CD4-positive, alpha-beta T cell treated with Interleukin-21 for 1 hour (primary cell): ENCODE results near the gene ESYT3.
"Not testable (repeated sequence)": the region's sequence is repeated elsewhere in the genome, so short reads cannot be mapped to it uniquely, and the experiment has no call there.

Source experiments
- DNase-seq: peaks from one replicate; pipeline ENCODE4 v3.0.0-alpha.2; 2020

The ESYT3 gene

GRCh38 chr3:138463724-138464490 lies 29.5 kb downstream of the ESYT3 start:
- no peak for DNase-seq

DNA sequence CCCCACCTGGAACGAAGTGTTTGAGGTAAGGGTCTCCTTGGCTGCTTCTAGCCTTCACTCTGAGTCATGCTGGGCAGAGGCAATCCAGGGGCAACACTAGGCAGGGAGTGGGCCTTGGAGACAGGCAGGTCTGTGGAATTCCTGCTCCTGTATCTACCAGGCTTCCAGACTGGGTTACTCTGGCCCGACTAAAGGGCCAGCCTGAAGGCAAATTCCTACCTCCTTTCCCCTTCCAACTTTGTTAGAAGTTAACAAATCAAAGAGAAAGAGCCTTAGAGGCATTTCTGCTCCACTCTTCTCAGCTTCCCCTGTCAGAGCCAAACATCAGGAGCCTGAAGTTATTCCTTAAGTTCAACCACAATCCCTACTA lies 30.1 kb downstream of the ESYT3 start:
- DNase-seq = no peak

DNA sequence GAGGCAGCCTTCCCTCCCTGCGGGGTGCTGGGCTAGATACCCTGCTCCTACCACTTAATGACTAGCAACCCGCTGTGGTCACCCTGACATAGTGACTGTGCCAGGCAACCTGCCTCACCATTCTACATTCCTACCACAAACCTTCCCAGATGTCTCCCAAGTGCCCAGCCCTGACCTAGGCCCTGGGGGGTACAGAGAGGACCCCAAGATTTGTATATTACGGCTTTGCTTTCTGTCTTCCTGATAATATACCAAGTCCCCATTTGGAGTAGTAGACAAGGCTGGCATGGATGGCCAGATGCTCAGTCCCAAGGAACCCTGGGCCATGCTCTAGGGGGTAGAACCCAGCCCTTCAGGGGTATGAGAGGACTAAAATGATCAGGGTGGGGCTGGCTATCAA lies 31.0 kb downstream of the ESYT3 start:
- DNase-seq = no peak

DNA sequence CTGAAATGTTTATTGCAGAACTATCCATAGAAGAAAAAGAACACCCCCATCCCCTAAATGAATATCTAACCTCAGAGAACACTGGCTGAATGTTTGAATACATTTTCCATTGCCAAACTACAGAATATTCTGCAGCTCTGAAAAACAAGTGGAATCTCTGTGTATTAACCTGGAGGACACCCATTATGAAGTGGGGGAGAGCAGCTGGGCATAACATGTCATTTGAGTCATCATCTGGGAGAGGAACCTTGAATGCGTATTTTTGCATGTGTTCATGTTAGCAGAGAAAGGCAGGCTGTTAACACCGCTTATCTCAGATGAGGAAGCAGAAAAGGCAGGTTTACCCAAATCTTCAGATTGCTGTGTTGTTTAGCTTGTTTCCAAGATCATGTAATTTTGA lies 31.5 kb downstream of the ESYT3 start:
- DNase-seq = no peak

DNA sequence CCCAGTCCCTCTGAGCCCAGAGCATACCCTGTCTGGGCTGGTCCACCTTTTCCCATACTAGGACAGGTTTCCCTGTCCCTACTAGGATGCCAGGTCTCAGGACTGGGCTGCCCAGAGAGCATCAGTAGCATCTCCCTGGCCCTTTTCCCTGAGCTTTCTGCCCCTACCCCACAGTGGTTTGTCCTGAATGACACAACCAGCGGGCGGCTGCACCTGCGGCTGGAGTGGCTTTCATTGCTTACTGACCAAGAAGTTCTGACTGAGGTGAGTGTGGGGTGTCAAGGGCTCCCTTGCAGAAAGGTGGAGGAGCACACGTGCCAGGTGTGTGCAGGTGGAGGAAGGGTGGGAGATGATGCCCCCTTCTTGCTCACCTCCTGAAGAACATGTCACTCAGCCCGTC lies 33.5 kb downstream of the ESYT3 start:
- no peak for DNase-seq

- DNase-seq = no peak
These were observed 34.0 kb downstream of the ESYT3 start for GRCh38 chr3:138468451-138468850.

GRCh38 chr3:138468886-138469285 lies 34.5 kb downstream of the ESYT3 start:
- no peak for DNase-seq

DNA sequence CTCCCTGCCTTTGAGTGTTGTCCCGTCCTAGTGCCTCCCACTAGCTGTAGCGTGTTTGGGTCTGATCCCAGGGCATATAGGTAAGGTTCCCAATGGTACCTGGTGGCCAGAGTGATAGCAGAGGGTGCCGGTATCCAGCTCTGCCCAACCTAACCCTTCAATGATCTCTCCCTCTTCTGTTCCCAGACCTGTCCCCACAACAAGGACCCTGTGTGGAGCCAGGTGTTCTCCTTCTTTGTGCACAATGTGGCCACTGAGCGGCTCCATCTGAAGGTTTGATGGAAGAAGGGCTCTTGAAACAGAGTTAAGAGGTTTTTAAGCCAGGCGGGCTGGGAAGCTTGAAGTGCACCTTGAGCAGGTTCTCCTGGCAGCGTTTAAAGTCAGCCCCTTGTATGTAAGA lies 35.5 kb downstream of the ESYT3 start:
- no peak for DNase-seq

DNA sequence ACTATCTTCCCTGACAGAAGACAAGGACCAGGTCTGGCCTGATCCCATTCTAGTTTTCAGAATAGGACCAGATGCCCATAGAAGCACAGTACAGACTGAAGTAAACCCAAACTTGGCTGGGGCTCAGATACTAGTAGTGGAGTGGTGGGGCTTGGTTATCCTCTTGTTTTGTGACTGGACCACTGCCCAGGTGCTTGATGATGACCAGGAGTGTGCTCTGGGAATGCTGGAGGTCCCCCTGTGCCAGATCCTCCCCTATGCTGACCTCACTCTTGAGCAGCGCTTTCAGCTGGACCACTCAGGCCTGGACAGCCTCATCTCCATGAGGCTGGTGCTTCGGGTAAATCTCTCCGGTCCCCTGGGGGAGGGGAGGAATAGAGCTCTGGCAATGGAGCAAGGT lies 36.3 kb downstream of the ESYT3 start:
- DNase-seq = no peak

- DNase-seq = no peak
These were observed 37.1 kb downstream of the ESYT3 start for GRCh38 chr3:138471481-138471880.

GRCh38 chr3:138472141-138472825 lies 37.9 kb downstream of the ESYT3 start:
- no peak for DNase-seq

DNA sequence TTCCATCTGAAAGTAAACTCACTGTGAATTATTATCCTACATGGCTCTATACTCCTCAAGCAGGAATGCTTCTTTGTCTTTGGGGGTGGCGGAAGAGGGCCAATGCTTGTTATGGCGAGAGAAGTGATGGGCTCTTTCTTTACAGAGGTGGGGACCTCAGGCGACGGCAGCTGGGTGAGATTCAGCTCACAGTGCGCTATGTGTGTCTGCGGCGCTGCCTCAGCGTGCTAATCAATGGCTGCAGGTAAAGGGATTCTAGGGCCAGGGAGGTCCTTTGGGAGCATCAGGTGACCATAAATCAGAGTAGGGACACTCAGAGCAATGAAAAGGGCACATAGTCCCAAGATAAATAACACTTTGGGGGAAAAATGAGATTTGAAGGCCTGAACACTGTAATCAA lies 39.0 kb downstream of the ESYT3 start:
- no peak for DNase-seq

- DNase-seq = no peak
These were observed 39.7 kb downstream of the ESYT3 start for GRCh38 chr3:138474163-138474562.

GRCh38 chr3:138476526-138476925 lies 42.1 kb downstream of the ESYT3 start:
- DNase-seq = no peak

- no peak for DNase-seq
These were observed 42.7 kb downstream of the ESYT3 start for GRCh38 chr3:138477120-138477519.

DNA sequence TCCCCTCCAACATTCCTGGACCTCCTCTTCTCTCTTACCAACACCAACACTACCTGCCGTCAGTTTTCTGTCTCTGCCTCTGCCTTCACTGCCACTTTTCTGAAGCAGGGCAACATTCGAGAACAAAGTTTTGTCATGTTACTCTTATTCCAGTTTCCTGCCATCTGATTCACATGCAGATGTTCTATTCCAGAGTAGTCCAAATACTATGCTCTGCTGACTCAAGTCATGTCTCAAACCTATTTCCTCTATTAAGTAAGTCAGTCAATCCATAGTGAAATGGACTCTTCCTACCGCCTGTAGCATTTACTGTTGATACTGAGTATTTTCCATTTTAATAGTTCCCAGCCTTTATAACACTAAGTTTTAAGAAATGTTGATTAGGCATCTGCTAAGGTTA lies 43.4 kb downstream of the ESYT3 start:
- DNase-seq = no peak

DNA sequence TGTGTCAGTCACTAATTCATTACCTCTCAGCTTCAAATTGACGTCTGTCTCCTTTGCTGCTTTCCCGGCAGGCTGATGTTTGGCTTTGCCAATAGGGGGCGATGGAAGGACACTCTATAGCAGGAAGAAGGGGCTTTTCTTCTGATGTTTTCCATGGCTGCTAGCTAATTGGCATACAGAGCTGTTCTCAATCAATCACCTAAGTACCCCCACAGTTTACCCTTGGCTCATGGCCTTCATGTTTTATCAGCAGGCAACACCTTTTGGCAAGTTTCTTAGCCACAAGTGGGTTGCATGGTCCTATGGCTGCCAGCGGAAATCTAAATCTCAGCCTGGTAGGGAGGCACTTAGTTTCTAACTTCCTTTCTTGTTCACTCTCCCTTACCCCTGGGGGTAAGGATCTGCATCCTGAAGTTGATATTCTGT lies 45.0 kb downstream of the ESYT3 start:
- peak; percentile 27 for DNase-seq

DNA sequence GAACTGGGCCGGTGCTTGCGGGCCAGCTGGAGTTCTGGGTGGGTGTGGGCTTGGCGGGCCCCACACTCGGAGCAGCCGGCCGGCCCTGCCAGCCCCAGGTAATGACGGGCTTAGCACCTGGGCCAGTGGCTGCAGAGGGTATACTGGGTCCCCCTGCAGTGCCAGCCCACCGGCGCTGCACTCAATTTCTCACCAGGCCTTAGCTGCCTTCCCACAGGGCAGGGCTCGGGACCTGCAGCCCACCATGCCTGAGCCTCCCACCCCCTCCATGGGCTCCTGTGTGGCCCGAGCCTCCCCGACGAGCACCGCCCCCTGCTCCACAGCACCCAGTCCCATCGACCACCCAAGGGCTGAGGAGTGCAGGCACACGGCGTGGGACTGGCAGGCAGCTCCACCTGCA lies 50.3 kb downstream of the ESYT3 start:
- not testable (repeated sequence) for DNase-seq

- DNase-seq = not testable (repeated sequence)
These were observed 52.2 kb downstream of the ESYT3 start for GRCh38 chr3:138486580-138486979.

DNA sequence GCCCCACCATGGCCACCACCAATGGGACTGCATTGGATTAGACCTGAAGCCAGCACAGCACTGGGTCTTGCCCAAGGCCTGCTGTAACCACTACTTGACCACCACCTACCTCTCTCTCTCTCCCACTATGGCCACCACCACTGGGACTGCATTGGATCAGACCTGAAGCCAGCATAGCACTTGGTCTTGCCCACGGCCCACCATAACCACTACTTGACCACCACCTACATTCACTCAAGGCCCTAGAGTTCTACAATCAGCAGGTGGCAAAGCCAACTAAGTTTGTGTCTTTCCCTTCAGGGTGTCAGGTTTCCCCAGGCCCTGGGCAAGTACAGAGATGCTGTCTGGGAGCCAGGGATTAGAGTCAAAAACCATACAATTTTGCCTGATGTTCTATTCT lies 57.6 kb downstream of the ESYT3 start:
- DNase-seq = no peak

DNA sequence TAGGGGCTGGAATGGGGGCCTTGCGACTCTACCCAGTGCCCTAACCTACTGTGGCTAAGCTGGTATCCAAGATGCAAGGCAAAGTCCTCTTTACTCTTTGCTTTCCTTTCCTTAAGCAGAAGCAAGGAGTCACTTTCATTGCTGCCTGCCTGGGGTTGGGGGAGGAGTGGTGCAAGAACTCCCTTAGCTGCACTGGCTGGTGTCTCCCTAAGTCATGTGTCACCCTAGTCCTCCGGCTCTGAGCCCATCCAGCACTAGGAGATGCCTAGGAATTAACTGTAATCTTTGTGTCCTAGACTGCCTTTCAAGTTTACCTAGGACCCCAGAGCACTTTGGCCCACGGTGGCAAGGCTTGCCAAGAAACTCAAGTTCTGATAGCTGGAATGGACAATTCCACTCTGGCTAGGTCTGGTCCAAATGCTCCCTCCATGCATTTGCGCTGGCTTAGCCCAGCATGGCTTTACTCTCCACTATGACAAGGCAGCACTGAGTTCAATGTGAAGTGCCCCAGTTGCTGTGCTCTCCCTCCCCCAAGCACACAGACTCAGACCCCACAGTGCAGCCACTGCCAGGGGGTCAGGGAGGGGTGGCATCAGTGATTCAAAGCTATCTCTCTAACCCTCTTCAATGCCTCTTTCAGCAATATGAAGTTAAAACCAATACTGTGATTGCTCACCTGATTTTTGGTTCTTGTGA lies 58.7 kb downstream of the ESYT3 start:
- no peak for DNase-seq

DNA sequence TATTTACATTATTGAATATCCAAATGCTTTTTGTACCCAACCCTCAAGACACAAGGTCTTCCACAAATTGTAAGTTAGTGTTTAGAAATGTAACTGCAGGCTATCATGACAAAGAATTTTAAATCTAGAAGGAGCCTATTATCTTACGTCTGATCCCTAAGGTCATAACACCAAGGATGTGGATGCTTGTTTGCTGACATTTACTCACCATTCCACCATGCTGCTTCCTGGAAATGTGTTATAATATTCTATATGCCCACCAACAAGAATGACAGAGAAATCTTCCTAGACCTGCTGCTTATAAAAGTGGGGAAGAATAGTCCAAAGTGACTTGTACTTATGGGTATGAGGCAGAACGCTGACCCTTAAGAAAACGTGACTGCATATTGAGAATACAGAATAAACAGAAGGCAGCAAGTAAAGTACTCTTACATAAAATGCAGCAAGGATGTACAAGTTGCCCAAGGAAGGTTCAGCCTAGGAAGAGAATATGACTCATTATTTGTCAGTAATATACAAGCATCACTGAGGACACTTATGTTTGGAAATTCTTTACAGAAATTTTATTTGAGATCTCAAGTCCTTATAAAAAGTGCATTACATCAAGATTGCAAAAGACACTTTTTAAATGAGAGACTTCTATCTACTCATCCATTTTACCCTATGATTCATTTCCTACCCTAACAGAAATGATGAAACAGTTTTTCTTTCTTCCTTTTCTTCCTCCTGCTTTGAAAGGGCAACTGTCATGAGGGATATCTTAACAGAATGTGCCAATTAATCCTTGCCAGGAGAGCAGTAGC lies 59.6 kb downstream of the ESYT3 start:
- DNase-seq = no peak

GRCh38 chr3:138494607-138494929 lies 60.2 kb downstream of the ESYT3 start:
- no peak for DNase-seq
